Sigmoid colon (tissue), 7 donors: ENCODE results near the gene FAM3B. TPM values are rescaled to one million over a fixed set of nuclear protein-coding genes. Genes with fewer than 3 reads are reported as not detected.
"Not testable (repeated sequence)": the region's sequence is repeated elsewhere in the genome, so short reads cannot be mapped to it uniquely, and the experiment has no call there.

ENCODE experiments used
- DNase-seq: peaks from one replicate; pipeline ENCODE4 v3.0.0-alpha.2; 2019
- H3K27ac ChIP-seq, 4 donors: fragments of 200-600 bp; sonication (generic); one replicate each; pipeline ENCODE4 v1.5.1; 2016 to 2019; ENCODE audit warnings: mild to moderate bottlenecking in 1 of 4
- H3K27me3 ChIP-seq, 3 donors: fragments of 200-600 bp; sonication (generic); one replicate each; pipeline ENCODE4 v1.5.1; 2019; ENCODE audit warnings: mild to moderate bottlenecking in 1 of 3
- H3K36me3 ChIP-seq, 4 donors: fragments of 200-600 bp; sonication (generic); one replicate each; pipeline ENCODE4 v1.5.1; 2016 to 2019
- H3K4me1 ChIP-seq, 4 donors: fragments of 200-600 bp; sonication (generic); one replicate each; pipeline ENCODE4 v1.5.1; 2017 to 2019
- H3K4me3 ChIP-seq, 4 donors: fragments of 200-600 bp; sonication (generic); one replicate each; pipeline ENCODE4 v1.5.1; 2017 to 2019; ENCODE audit warnings: mild to moderate bottlenecking in 2 of 4, moderate library complexity in 1 of 4
- H3K9me3 ChIP-seq, 4 donors: fragments of 200-600 bp in 3 of 4; sonication (generic) in 3 of 4; one replicate each; pipeline versions ENCODE4 v1.5.1 to v1.6.1; 2013 to 2019
- EP300 ChIP-seq, 4 donors: sonication (generic); formaldehyde crosslinking; IDR thresholded peaks; one replicate each; pipeline ENCODE4 v1.6.1; 2017; ENCODE audit warnings: antibody characterized with exemption in 4 of 4
- POLR2A ChIP-seq, 2 donors: fragments of 450-650 bp; IDR thresholded peaks; one replicate each; pipeline ENCODE4 v1.6.1; 2016; ENCODE audit warnings: antibody characterized with exemption in 2 of 2, mild to moderate bottlenecking in 2 of 2, moderate library complexity in 2 of 2
- POLR2AphosphoS5 ChIP-seq, 4 donors: sonication (generic); formaldehyde crosslinking; IDR thresholded peaks; one replicate each; pipeline ENCODE4 v1.6.1; 2017; ENCODE audit warnings: antibody characterized with exemption in 4 of 4
- WGBS, 2 donors: extraction: QIAGEN DNeasy Blood & Tissue Kit; methylation state at CpG; one replicate each; pipeline ENCODE4 v1.1.7; 2013; 5-methylcytosine and 5-hydroxymethylcytosine counted together
- intact Hi-C: fragments of 100-400 bp; cut with DNase I; formaldehyde crosslinking; loops from one replicate; pipeline ENCODE4 v1.15.1; 2023
- polyA plus RNA-seq, 3 donors: library from polyadenylated mRNA; stranded (reverse); fragments of 200-250 nt; gene quantifications; one replicate each; pipeline ENCODE4 v1.2.3, GENCODE V29; 2013
- total RNA-seq, 4 donors: library from RNA; depleted of rRNA; stranded (reverse); fragments of >200 nt; gene quantifications; one replicate each; pipeline ENCODE4 v1.1.0, GENCODE V29; 2016
- TF ChIP-seq, protein P1 (sequence below), 4 experiments: fragments of 450-650 bp in 3 of 4; fragments of 200-600 bp in 1 of 4; IDR thresholded peaks; one replicate each; pipeline ENCODE4 v1.5.1; 2016 to 2019; ENCODE audit warnings: antibody characterized with exemption in 4 of 4, mild to moderate bottlenecking in 3 of 4, moderate library complexity in 2 of 4
- donor health status: healthy with polysubstance abuse.
- donor health status: Bipolar disorder and iron deficiency.
- donor health status: healthy.

Gene FAM3B
- total and polyA plus RNA-seq, 7 donors: 0.16 to 2.5 (median 1.4) TPM; not detected in 4

DNA sequence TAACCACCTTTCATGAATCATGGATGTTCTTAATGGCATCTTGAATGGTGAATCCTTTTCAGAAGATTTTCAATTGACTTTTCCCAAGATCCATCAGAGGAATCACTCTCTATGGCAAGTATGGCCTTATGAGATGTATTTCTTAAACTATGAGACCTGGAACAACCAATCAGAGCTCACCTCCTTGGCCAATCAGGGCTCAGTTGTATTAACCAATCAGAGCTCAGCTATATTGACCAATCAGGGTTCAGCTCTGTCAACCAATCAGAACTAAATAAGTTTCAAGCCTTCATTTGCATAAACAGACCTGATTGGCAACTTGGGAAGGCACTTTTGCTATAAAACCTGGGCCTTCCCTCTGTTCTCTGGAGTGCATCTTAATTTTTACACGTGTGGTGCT, 13.6 kb upstream of the FAM3B start:
- TF ChIP-seq EP300 (IDR thresholded peaks at IDR 0.05): no peak
- TF ChIP-seq, protein P1, sequence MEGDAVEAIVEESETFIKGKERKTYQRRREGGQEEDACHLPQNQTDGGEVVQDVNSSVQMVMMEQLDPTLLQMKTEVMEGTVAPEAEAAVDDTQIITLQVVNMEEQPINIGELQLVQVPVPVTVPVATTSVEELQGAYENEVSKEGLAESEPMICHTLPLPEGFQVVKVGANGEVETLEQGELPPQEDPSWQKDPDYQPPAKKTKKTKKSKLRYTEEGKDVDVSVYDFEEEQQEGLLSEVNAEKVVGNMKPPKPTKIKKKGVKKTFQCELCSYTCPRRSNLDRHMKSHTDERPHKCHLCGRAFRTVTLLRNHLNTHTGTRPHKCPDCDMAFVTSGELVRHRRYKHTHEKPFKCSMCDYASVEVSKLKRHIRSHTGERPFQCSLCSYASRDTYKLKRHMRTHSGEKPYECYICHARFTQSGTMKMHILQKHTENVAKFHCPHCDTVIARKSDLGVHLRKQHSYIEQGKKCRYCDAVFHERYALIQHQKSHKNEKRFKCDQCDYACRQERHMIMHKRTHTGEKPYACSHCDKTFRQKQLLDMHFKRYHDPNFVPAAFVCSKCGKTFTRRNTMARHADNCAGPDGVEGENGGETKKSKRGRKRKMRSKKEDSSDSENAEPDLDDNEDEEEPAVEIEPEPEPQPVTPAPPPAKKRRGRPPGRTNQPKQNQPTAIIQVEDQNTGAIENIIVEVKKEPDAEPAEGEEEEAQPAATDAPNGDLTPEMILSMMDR (IDR thresholded peaks at IDR 0.05): no peak
- no peak for TF ChIP-seq POLR2AphosphoS5 (IDR thresholded peaks at IDR 0.05)
- no peak for TF ChIP-seq POLR2A (IDR thresholded peaks at IDR 0.05)
- WGBS, 2 donors: 51 to 83% methylated on average over 1 of the region's 1 CpG
- DNase-seq: no peak
- Histone ChIP-seq H3K4me3 (no peak overlapping the region), H3K9me3 (peaks cover 0 to 3% (median 0%) of the 10 kb centered on the region in 4 donors), H3K36me3 (no peaks in the 10 kb centered on the region), H3K4me1 (no peaks in the 10 kb centered on the region), H3K27me3 (no peaks in the 10 kb centered on the region), H3K27ac (no peak overlapping the region)
- intact Hi-C loops: no loop called here

DNA sequence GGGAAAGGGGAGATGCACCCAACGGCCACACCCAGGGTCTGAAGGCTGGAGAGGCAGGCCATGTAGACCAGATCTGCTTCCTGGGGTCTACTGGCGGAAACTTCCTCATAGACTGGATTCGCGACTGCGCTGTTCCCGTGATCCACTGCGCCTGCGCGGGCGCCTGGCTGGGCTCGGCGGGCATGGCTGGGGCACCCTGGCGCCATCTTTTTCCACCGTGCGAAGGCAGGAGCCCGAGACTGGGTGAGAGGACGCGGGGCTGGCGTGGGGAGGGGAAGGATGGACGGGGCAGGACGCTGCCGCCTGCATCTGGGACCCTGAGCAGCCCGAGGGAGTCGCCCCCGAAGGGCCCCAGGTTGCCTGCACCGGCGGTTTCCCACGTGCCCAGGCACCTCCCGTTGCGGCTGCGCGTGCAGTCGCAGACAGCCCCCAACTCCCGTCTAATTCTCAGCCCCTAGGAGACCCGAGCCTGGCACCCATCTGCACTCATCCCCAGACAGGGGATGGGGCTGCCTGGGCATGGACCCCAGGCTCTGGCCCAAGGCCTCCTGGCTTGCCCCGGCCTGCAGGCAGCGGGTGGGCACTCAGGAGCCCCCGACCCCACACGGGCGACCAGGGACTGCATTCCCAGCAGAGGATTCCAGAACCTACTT, 12.4 kb upstream of the FAM3B start:
- 96% methylated on average over 40 of the region's 40 CpGs for WGBS, 2 donors
- intact Hi-C loops: no loop called here
- Histone ChIP-seq H3K4me1 (no peaks in the 10 kb centered on the region), H3K27me3 (no peaks in the 10 kb centered on the region), H3K4me3 (no peak overlapping the region), H3K27ac (no peak overlapping the region), H3K36me3 (no peaks in the 10 kb centered on the region), H3K9me3 (peaks cover 0 to 3% (median 0%) of the 10 kb centered on the region in 4 donors)
- DNase-seq: no peak
- TF ChIP-seq EP300 (IDR thresholded peaks at IDR 0.05) (no peak), POLR2A (IDR thresholded peaks at IDR 0.05) (no peak), POLR2AphosphoS5 (IDR thresholded peaks at IDR 0.05) (no peak)
- TF ChIP-seq, protein P1 (IDR thresholded peaks at IDR 0.05): no peak

DNA sequence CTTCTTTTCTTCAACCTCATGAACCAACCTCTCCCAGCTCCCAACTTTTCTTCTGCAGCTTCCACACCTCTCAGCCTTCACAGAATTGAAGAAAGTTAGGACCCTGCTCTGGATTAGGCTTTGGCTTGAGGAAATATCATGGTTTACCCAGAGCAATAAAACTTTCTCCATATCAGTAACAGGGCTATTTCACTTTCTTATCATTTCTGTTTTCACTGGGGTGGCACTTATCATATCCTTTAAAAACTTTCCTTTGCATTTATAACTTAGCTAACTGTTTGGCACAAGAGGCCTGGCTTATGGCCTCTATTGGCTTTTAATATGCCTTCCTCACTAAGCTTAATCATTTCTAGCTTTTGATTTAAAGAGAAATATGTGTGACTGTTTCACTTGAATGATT, 9.4 kb upstream of the FAM3B start:
- peaks cover 0 to 5% (median 0%) of the 10 kb centered on the region in 3 donors for H3K27me3 ChIP-seq
- peaks cover 0 to 3% (median 0%) of the 10 kb centered on the region in 4 donors for H3K9me3 ChIP-seq
- TF ChIP-seq, protein P1 (IDR thresholded peaks at IDR 0.05): no peak
- TF ChIP-seq EP300 (IDR thresholded peaks at IDR 0.05) (no peak), POLR2AphosphoS5 (IDR thresholded peaks at IDR 0.05) (no peak), POLR2A (IDR thresholded peaks at IDR 0.05) (no peak)
- no peak for DNase-seq
- intact Hi-C loops: no loop called here
- no peaks in the 10 kb centered on the region for H3K36me3 ChIP-seq
- H3K27ac ChIP-seq: no peak overlapping the region
- no peak overlapping the region for H3K4me3 ChIP-seq
- H3K4me1 ChIP-seq: no peaks in the 10 kb centered on the region

DNA sequence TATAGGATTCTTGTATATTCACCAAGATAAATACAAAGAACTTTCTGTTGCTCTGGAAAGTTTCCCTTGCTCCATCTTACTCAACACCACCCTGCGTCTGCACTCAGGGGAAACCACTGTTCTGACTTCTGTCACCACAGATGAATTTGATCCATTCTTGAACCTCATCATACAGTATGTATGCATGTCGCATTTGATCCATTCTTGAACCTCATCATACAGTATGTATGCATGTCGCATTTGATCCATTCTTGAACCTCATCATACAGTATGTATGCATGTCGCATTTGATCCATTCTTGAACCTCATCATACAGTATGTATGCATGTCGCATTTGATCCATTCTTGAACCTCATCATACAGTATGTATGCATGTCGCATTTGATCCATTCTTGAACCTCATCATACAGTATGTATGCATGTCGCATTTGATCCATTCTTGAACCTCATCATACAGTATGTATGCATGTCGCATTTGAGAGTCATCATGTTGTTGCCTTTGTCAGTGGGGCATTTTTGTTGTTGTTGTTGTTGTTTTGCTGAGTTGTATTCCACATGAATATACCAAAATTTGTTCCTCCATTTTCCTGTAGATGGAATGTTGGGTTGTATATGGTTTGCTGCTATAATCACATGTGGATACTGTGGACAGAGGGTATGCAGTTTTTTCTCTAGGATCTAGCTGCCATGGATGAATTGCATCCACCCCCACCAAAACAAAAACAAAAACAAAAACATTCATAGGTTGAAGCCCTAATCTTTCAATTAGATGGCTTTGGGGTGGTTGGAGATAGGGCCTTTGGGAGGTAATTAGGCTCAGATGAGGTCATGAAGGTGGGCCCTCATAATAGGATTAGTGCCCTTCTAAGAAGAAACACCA, 3.1 kb upstream of the FAM3B start:
- H3K4me3 ChIP-seq, DNase-seq, H3K36me3 ChIP-seq, H3K27ac ChIP-seq, H3K9me3 ChIP-seq, intact Hi-C loops: not testable (repeated sequence)
- peaks cover 0 to 11% (median 8%) of the 10 kb centered on the region in 4 donors for H3K4me1 ChIP-seq
- H3K27me3 ChIP-seq: peaks cover 11 to 42% (median 18%) of the 10 kb centered on the region in 3 donors
- WGBS, 2 donors: 62 to 84% methylated on average over 5 of the region's 8 CpGs

DNA sequence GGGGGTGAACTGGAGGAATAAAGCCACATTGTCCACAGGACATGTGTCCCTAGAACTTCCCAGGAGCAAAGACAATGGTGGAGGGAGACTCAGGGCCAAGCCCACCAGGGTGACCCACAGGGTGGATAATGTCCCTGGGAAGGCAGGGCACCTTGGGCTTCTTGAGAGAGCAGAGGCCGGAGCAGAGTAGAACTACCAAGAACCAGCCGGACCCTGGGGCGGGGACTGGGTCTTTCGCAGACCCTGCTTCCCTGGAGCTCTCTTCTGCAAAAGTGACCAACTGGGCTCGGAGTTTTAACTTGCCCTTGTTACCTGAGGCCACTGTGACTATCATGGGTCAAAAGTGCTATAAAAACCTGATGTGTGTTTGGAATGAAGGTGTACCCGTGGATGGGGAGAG, 875 bp upstream of the FAM3B start:
- Histone ChIP-seq H3K36me3 (no peaks in the 10 kb centered on the region), H3K4me1 (peaks cover 0 to 11% (median 8%) of the 10 kb centered on the region in 4 donors), H3K27ac (no peak overlapping the region), H3K27me3 (peaks cover 11 to 42% (median 18%) of the 10 kb centered on the region in 3 donors), H3K4me3 (no peak overlapping the region), H3K9me3 (no peaks in the 10 kb centered on the region)
- DNase-seq: no peak
- intact Hi-C loops: no loop called here
- WGBS, 2 donors: 70 to 86% methylated on average over 6 of the region's 6 CpGs
- no peak for TF ChIP-seq POLR2A (IDR thresholded peaks at IDR 0.05)
- TF ChIP-seq EP300 (IDR thresholded peaks at IDR 0.05): no peak
